Fibroblast of the aortic adventitia (primary cell): Measurements from ENCODE around the gene DEDD. TPM values are rescaled to one million over a fixed set of nuclear protein-coding genes. Genes with fewer than 3 reads are reported as not detected.

ENCODE experiments used
- DNase-seq: peaks from one replicate; pipeline ENCODE4 v3.0.0-alpha.2; 2010; ENCODE audit warnings: low read depth
- H3K4me3 ChIP-seq: 2 replicates; pipeline ENCODE4 v1.5.1; 2011; ENCODE audit warnings: low read depth, mild to moderate bottlenecking, control low read depth, low read length, moderate library complexity
- total RNA-seq: library from RNA; depleted of rRNA; stranded (reverse); fragments of >200 nt; gene quantifications from 2 replicates; pipeline ENCODE4 v1.2.3, GENCODE V29; 2012; ENCODE audit warnings: low replicate concordance
- TF ChIP-seq, protein P1 (sequence below): IDR thresholded peaks from 2 replicates; pipeline ENCODE4 v1.5.1; 2011; ENCODE audit warnings: mild to moderate bottlenecking, low read length, control low read depth, inconsistent platforms; ENCODE audit not compliant: insufficient read depth

The DEDD gene
- total RNA-seq, 1 donor = 25.8 TPM

DNA sequence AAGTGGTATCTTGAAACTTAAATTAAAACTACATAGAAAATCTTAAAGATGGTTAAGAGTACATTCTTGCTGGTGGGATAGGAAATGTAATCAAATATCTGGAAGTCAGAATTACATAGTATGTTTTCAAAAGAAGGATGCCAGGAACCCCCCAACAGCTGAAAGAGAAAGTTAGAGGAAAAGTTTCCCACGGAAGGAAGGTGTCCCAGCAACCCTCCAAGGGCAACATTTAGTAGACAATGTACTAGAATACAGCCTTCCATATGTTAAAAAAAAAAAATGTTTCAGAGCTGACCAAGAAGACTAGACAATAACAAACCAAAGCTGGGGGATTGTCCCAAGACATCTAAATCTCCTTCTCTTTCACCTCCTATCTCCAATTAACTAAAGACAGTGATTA lies 2.2 kb downstream of the DEDD start:
- TF ChIP-seq, protein P1, sequence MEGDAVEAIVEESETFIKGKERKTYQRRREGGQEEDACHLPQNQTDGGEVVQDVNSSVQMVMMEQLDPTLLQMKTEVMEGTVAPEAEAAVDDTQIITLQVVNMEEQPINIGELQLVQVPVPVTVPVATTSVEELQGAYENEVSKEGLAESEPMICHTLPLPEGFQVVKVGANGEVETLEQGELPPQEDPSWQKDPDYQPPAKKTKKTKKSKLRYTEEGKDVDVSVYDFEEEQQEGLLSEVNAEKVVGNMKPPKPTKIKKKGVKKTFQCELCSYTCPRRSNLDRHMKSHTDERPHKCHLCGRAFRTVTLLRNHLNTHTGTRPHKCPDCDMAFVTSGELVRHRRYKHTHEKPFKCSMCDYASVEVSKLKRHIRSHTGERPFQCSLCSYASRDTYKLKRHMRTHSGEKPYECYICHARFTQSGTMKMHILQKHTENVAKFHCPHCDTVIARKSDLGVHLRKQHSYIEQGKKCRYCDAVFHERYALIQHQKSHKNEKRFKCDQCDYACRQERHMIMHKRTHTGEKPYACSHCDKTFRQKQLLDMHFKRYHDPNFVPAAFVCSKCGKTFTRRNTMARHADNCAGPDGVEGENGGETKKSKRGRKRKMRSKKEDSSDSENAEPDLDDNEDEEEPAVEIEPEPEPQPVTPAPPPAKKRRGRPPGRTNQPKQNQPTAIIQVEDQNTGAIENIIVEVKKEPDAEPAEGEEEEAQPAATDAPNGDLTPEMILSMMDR = no peak

DNA sequence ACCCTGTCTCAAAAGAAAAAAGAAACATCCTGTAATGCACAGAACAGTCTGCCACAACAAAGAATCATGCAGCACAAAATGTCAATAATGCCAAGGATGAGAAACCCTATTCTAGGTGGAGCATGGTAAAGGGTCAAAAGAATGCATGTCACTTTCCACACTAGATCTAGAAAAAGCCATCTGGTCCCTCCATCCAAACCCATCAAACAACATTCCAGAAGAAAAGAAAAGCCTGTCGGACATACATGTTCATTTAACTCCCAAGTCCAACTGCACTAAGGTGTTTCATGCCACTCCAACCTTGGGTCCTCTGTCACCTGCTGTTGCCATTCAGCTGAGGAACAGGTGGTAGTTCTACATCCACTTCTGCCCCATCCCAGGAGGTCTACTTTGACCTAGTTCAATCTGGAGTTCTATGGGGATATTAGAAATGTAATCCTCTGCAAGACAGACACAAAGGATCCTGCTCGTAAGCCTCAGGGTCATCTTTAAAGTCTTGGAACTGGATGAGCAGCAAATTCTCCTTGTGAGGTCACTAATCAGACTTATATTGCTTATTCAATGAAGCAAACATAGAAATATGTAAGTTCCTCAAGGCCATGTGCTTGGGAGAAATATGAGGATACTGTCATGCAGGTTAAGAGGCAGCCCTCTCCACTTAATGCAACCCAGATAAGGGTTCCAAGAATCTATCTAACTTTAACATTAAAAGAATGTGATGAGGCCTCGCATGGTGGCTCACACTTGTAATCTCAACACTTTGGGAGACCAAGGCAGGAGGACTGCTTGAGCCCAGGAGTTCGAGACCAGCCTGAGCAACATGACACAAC lies 3.7 kb downstream of the DEDD start:
- TF ChIP-seq, protein P1 = no peak
- DNase-seq = no peak
- H3K4me3 ChIP-seq = no peak overlapping the region

More for the DNA sequence above, 2.2 kb downstream of the DEDD start:
- no peak for DNase-seq
- peak overlapping the region; percentile 99 for H3K4me3 ChIP-seq

DNA sequence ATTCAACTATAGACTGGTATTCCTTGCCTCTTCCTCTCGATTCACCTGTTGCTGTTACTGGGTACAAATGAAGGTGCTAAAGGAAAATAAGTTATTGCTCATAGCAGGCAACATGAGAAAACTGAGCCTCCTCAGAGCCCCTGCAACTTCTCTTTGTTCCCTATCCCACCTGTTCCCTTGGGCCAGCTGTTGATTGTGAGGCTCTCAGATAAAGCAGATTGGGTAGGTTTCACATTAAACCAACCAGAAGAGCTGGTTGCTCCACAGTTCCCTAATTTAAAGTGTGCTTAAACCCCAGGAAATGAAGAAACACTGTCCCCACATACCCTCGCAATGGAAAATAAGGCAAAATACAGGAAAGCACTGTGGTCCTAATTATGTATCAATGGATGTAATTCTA lies 4.8 kb downstream of the DEDD start:
- TF ChIP-seq, protein P1 = no peak
- no peak overlapping the region for H3K4me3 ChIP-seq
- DNase-seq = no peak

DNA sequence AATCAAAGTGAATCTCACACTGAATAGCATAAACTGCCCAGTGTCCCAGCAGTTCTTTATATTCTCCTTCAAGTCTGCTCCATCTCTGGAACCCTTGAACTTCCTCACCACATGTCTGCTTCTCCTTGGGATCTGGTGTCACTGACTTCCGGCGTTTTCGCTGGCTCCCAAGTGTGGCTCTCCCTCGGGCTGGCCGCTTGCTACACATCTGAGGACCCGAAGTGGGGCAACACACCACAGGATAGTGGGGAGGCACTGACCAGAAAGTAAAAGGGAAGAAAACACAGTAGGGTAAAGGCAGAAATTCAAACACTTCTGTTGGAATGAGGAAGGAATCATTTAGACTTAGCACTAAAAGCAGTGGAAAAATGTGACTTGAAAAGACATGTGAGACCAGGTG lies 9.5 kb downstream of the DEDD start:
- H3K4me3 ChIP-seq = no peak overlapping the region
- DNase-seq = no peak
- TF ChIP-seq, protein P1 = no peak

- no peak for DNase-seq
- H3K4me3 ChIP-seq = no peak overlapping the region
- TF ChIP-seq, protein P1 = no peak
These were observed 10.6 kb downstream of the DEDD start for GRCh38 chr1:161121834-161122233.

DNA sequence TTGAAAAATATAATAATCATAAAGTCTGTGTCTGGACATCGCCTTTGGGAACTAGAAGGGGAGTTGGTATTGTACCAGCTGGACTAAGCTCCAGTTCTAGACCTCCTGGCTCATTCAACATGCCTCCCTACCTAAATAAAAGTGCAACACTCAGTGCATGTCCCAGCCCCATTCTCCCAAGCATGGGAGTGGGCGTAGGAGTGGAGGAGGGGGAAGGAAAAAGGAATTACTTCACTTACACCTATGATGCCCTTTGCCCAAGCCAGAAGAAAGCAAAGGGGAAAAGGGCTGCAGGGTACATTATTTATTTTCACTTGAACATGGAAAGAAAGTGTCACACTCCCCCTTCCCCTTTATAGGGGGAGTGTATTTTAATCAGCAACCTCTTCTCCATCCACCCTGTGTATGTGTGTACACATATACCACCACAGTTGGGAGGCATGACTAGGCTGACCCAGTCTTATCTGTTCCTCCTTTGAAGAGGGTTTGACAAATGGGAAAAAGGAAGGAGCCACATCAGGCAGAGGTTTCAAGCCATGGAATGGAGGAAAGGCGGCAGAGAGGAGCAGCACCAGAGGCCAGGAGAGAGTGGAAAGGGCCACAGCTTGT lies 11.3 kb downstream of the DEDD start:
- TF ChIP-seq, protein P1 = no peak
- no peak for DNase-seq
- H3K4me3 ChIP-seq = no peak overlapping the region
